Measurements from ENCODE around the gene APBA2.
A peak's percentile ranks its signal among the peaks of the same experiment; 100 is the strongest.
"Not testable (repeated sequence)": the region's sequence is repeated elsewhere in the genome, so short reads cannot be mapped to it uniquely, and the experiment has no call there.

APBA2 gene

DNA sequence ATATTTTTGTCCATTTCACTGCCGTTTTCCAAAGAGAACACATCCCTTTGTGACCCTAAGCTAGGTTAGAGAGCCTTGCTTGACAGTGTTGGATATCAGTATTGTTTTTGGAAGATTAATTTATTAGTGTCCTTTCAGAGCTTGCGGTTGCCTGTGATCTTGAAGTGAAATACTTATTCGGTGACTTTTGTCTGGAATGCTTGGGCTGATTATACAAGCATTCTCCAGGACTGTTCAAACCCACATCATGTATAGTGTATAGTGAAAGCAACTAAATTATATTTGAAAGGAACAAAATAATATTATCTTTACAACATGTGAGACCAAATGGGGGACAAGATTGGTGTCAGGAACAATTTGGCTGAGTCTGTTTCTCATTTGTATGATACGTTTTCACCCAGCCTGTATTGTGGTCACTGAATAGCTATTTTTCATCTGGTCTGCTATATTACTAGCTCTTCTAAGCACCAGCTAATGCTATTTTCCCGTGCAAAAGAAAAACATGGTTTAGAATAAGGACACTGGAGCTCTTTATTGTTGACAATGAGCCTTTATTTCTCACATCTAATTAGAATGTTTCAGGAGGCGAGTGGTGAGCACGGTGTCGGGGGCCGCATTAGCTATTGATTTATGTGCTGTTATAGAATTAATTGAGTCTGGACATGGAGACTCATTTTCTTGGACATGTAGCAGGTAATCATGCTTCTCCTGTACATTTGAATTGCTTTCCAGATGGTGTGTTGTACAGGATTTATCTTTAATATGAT lies 158.1 kb downstream of the APBA2 start:
- H3K27ac Mint-ChIP-seq: no peak overlapping the region
- no peaks in the 10 kb centered on the region for H3K27me3 Mint-ChIP-seq (ENCODE audit: low read depth, poor library complexity)
- DNase-seq: no peak
- no peak overlapping the region for H3K4me3 Mint-ChIP-seq
- H3K36me3 Mint-ChIP-seq (ENCODE audit: low read depth): no peaks in the 10 kb centered on the region
- no peaks in the 10 kb centered on the region for H3K9me3 Mint-ChIP-seq
- H3K4me1 Mint-ChIP-seq: peaks cover 23% of the 10 kb centered on the region
- TF ChIP-seq, protein P1, sequence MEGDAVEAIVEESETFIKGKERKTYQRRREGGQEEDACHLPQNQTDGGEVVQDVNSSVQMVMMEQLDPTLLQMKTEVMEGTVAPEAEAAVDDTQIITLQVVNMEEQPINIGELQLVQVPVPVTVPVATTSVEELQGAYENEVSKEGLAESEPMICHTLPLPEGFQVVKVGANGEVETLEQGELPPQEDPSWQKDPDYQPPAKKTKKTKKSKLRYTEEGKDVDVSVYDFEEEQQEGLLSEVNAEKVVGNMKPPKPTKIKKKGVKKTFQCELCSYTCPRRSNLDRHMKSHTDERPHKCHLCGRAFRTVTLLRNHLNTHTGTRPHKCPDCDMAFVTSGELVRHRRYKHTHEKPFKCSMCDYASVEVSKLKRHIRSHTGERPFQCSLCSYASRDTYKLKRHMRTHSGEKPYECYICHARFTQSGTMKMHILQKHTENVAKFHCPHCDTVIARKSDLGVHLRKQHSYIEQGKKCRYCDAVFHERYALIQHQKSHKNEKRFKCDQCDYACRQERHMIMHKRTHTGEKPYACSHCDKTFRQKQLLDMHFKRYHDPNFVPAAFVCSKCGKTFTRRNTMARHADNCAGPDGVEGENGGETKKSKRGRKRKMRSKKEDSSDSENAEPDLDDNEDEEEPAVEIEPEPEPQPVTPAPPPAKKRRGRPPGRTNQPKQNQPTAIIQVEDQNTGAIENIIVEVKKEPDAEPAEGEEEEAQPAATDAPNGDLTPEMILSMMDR (IDR thresholded peaks at IDR 0.05): no peak

DNA sequence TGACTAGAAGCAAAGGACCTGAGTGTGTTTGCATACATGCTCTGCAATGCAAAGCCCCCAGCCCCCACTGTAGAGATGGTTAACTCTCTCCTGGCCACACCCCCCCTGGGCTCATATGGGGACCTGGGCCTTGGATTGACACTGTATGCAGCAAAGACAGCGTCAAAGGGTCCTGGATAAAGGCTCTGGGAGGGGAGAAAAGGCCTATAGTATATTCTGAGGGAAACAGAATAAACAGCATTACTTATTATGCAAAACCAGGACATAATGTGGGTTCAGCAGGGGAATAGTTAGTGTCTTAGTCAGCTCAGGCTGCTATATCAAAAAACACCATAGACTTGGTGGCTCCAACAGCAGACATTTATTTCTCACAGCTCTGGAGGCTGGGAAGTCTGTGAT lies 158.7 kb downstream of the APBA2 start:
- Mint-ChIP-seq H3K36me3 (ENCODE audit: low read depth) (no peaks in the 10 kb centered on the region), H3K27me3 (ENCODE audit: low read depth, poor library complexity) (no peaks in the 10 kb centered on the region), H3K4me3 (no peak overlapping the region), H3K4me1 (peaks cover 17% of the 10 kb centered on the region), H3K27ac (peak overlapping the region; percentile 64), H3K9me3 (no peaks in the 10 kb centered on the region)
- TF ChIP-seq, protein P1 (IDR thresholded peaks at IDR 0.05): no peak
- DNase-seq: no peak

DNA sequence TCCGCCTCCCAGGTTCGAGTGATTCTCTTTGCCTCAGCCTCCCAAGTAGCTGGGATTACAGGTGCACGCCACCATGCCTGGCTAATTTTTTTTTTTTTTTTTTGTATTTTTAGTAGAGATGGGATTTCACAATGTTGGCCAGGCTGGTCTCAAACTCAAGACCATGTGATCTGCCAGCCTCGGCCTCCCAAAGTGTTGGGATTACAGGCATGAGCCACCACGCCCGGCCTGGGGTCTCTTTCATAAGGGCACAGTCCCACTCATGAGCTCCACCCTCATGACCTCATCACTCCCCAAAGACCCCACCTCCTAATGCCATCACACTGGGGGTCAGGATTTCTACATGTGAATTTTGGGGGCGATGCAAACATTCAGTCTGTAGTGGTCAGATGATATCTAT lies 159.4 kb downstream of the APBA2 start:
- H3K27me3 Mint-ChIP-seq (ENCODE audit: low read depth, poor library complexity); H3K27ac Mint-ChIP-seq; H3K9me3 Mint-ChIP-seq; H3K36me3 Mint-ChIP-seq (ENCODE audit: low read depth); H3K4me3 Mint-ChIP-seq; DNase-seq: not testable (repeated sequence)
- H3K4me1 Mint-ChIP-seq: peaks cover 11% of the 10 kb centered on the region

- TF ChIP-seq, protein P1 (IDR thresholded peaks at IDR 0.05): no peak
- Mint-ChIP-seq H3K4me1 (peaks cover 8% of the 10 kb centered on the region), H3K36me3 (ENCODE audit: low read depth) (no peaks in the 10 kb centered on the region), H3K27me3 (ENCODE audit: low read depth, poor library complexity) (no peaks in the 10 kb centered on the region), H3K9me3 (no peaks in the 10 kb centered on the region), H3K27ac (no peak overlapping the region), H3K4me3 (no peak overlapping the region)
- no peak for DNase-seq
Measured at GRCh38 chr15:29045717-29046116, 159.9 kb downstream of the APBA2 start.

- no peak overlapping the region for H3K27ac Mint-ChIP-seq
- H3K27me3 Mint-ChIP-seq (ENCODE audit: low read depth, poor library complexity): no peaks in the 10 kb centered on the region
- peaks cover 1% of the 10 kb centered on the region for H3K36me3 Mint-ChIP-seq (ENCODE audit: low read depth)
- no peak overlapping the region for H3K4me3 Mint-ChIP-seq
- peaks cover under 1% of the 10 kb centered on the region for H3K9me3 Mint-ChIP-seq
- DNase-seq: no peak
- TF ChIP-seq, protein P1 (IDR thresholded peaks at IDR 0.05): no peak
- H3K4me1 Mint-ChIP-seq: peaks cover 8% of the 10 kb centered on the region
Measured at GRCh38 chr15:29046281-29046810, 160.6 kb downstream of the APBA2 start.

GRCh38 chr15:29046977-29047376 lies 161.2 kb downstream of the APBA2 start:
- Mint-ChIP-seq H3K27ac (no peak overlapping the region), H3K27me3 (ENCODE audit: low read depth, poor library complexity) (no peaks in the 10 kb centered on the region), H3K4me3 (no peak overlapping the region), H3K9me3 (peaks cover 6% of the 10 kb centered on the region), H3K4me1 (peaks cover 8% of the 10 kb centered on the region), H3K36me3 (ENCODE audit: low read depth) (peaks cover 8% of the 10 kb centered on the region)
- TF ChIP-seq, protein P1 (IDR thresholded peaks at IDR 0.05): no peak
- no peak for DNase-seq
